K562 (cell line): Measurements from ENCODE around the gene RAB7A.
"Not testable (repeated sequence)": the region's sequence is repeated elsewhere in the genome, so short reads cannot be mapped to it uniquely, and the experiment has no call there.

Source experiments
- CTCF ChIP-seq, 3 experiments: IDR thresholded peaks in 2 of 3; conservative IDR thresholded peaks in 1 of 3; 2 replicates each; pipeline ENCODE4 v1.5.1; 2011 to 2012; ENCODE audit warnings: low read length in 3 of 3, mild to moderate bottlenecking in 3 of 3, control low read depth in 2 of 3, improper control_type of control experiment in 1 of 3, inconsistent platforms in 1 of 3, low read depth in 1 of 3, mixed read lengths in 1 of 3, moderate library complexity in 1 of 3; ENCODE audit not compliant: insufficient read depth in 2 of 3
- POLR2AphosphoS5 ChIP-seq: IDR thresholded peaks from 2 replicates; pipeline ENCODE4 v1.6.1; 2011; ENCODE audit warnings: mild to moderate bottlenecking, low read depth, low read length, moderate library complexity; ENCODE audit not compliant: control insufficient read depth, insufficient read depth
- U2AF2 ChIP-seq: fragments of 200-400 bp; formaldehyde crosslinking; optimal IDR thresholded peaks from 2 replicates; pipeline ENCODE3; 2017; ENCODE audit warnings: low read depth, mild to moderate bottlenecking, low read length
- ZNF224 ChIP-seq: sonication (generic); formaldehyde crosslinking; IDR thresholded peaks from 2 replicates; pipeline ENCODE4 v1.8.0; 2022; ENCODE audit warnings: mild to moderate bottlenecking, missing genetic modification reagents
- ZNF644 ChIP-seq: fragments of 200-800 bp; sonication (Bioruptor generic); IDR thresholded peaks from 2 replicates; pipeline ENCODE4 v1.6.1; 2016; ENCODE audit warnings: low read depth, missing genetic modification characterization, missing compliant biosample characterization

GRCh38 chr3:128832979-128833378 is 107.0 kb downstream of the RAB7A start:
- TF ChIP-seq U2AF2; POLR2AphosphoS5; ZNF644 (tag); ZNF224 (CRISPR knock-in tag); CTCF (IDR thresholded peaks at IDR 0.05 in 2 of 3, conservative IDR thresholded peaks at IDR 0.05 in 1 of 3; ENCODE audit: insufficient read depth in 2 of 3, low read depth in 1 of 3, low read length in 3 of 3): not testable (repeated sequence)
